Fibroblast of the aortic adventitia (primary cell): ENCODE results near the gene PARVA. TPM values are rescaled to one million over a fixed set of nuclear protein-coding genes. Genes with fewer than 3 reads are reported as not detected.

Source experiments
- DNase-seq: peaks from one replicate; pipeline ENCODE4 v3.0.0-alpha.2; 2010; ENCODE audit warnings: low read depth
- H3K4me3 ChIP-seq: 2 replicates; pipeline ENCODE4 v1.5.1; 2011; ENCODE audit warnings: low read depth, mild to moderate bottlenecking, control low read depth, low read length, moderate library complexity
- CTCF ChIP-seq: IDR thresholded peaks from 2 replicates; pipeline ENCODE4 v1.5.1; 2011; ENCODE audit warnings: mild to moderate bottlenecking, low read length, control low read depth, inconsistent platforms; ENCODE audit not compliant: insufficient read depth
- total RNA-seq: library from RNA; depleted of rRNA; stranded (reverse); fragments of >200 nt; gene quantifications from 2 replicates; pipeline ENCODE4 v1.2.3, GENCODE V29; 2012; ENCODE audit warnings: low replicate concordance

The PARVA gene
- total RNA-seq, 1 donor, result 64.0 TPM

GRCh38 chr11:12531020-12531419 is 153.6 kb downstream of the PARVA start:
- no peak overlapping the region for H3K4me3 ChIP-seq
- TF ChIP-seq CTCF, result no peak
- DNase-seq, result no peak

- DNase-seq, result no peak
- H3K4me3 ChIP-seq, result no peak overlapping the region
- no peak for TF ChIP-seq CTCF
These were observed 154.3 kb downstream of the PARVA start for GRCh38 chr11:12531681-12532080.

- no peak for DNase-seq
- H3K4me3 ChIP-seq, result no peak overlapping the region
- TF ChIP-seq CTCF, result no peak
These were observed 155.2 kb downstream of the PARVA start for GRCh38 chr11:12532580-12532979.

- H3K4me3 ChIP-seq, result no peak overlapping the region
- no peak for TF ChIP-seq CTCF
- no peak for DNase-seq
These were observed 157.2 kb downstream of the PARVA start for GRCh38 chr11:12534549-12534948.

GRCh38 chr11:12535321-12535720 is 157.9 kb downstream of the PARVA start:
- no peak for TF ChIP-seq CTCF
- DNase-seq, result no peak
- no peak overlapping the region for H3K4me3 ChIP-seq

GRCh38 chr11:12536566-12536965 is 159.2 kb downstream of the PARVA start:
- no peak for DNase-seq
- no peak overlapping the region for H3K4me3 ChIP-seq
- no peak for TF ChIP-seq CTCF

- H3K4me3 ChIP-seq, result no peak overlapping the region
- no peak for DNase-seq
- TF ChIP-seq CTCF, result no peak
These were observed 160.5 kb downstream of the PARVA start for GRCh38 chr11:12537778-12538401.
